ENCODE results near the gene CTNNA2.

CTNNA2 gene

DNA sequence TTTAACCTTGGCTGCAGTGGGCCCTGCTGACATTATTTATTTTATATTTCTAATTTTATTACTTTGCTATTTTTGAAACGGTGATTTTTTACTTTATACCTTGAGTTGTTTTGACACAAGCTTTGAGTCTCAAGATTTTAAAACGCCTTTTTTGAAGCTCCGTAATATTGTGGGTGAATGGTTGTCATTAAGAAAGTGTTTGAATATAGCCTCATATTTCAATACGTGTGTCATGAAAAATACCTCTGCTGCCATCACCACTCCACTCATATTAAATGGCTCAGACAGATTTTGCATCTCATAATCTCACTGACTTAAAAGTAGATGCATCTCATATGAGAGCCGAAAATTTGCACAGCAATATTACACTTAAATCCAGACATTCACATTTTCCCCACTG lies 106.6 kb downstream of the CTNNA2 start:
- DNase-seq: no peak

DNA sequence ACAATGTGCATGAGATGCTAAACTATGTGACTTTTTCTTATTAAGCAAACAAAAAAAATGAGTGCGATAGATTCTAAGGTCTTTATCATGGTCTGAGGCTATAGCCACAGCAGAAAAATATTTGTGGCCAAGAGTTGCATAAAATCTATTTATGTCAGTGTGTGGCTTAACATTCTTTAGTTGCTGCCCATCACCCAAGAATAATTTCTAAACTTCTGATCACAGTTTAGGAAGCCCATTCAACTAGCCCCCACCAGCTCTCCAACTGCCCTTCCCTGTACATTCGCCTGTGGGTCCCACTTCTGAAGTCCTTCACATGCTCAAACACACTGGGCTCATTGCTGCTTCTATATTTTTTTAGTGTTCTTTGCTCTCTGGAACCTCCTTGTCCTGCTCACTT lies 107.1 kb downstream of the CTNNA2 start:
- no peak for DNase-seq

DNA sequence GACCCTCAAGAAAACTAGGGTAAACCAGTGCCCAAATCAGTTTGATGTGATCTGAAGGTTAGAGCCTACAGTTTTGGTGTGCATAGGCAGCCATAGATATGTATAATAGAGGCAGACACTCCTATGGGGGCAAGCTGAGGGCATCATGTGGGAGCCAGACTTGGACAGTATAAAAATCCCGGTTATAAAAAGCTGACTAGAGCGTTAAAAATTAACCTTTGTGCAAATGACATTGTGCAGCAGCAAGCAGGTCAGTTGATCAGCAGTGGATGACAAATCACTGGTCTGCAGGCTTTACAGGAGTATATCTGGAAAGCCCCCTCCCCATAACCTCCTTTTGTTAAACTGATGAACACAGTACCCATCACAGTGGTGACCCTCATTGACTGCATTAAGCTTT lies 107.8 kb downstream of the CTNNA2 start:
- no peak for DNase-seq

DNA sequence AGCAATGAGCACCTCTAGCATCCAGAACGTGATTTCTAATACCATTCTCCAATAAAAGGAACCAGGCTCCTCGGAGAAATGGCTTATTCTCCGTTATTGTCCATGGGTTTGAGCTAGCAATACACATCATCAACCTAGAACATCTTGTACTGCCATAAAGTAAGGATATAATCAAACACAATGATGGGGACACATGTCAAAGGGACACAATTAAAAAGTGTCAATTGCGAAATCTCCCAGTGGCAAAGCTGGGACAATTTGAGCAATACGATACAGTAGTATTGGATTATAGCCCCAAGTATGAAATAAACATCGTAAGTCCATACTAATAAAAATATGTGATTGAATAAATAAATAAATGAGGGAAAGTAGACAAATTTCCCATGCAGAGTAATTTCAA lies 108.4 kb downstream of the CTNNA2 start:
- DNase-seq: no peak

DNA sequence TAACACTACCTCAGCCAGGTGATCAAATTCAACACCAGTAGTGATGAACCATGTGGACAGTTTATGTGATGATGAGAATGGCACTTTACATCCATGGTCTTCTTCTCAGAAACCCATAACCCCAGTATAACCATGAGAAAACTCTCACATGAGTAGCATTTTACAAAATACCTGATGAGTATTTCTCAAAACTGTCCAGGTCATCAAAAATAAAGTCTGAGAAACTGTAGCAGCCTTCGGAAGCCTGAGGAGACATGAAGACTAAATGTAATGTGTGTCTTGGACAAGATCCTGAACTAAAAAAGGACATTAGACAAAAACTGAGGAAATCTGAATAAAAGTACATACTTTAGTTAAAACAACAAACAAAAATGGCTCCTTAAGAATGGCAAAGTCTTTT lies 108.9 kb downstream of the CTNNA2 start:
- DNase-seq: no peak

DNA sequence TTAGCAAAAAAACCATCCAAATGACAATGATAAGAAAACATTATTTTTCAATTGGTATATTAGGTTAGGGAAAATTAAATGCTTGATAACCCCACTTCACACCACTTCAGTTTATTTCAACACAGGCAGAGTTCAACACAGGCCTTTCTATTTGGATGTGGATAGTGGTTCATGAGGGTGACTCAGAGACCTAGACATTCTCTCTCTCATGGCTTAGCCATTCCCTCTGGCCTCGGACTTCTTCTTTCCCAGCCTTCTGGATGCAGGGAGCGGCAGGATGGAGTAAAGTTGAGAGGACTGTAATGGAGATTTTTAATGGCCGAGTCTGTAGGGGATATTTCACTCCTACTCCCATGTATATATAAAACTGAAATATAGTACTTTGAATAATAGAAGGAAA lies 109.7 kb downstream of the CTNNA2 start:
- DNase-seq: no peak

DNA sequence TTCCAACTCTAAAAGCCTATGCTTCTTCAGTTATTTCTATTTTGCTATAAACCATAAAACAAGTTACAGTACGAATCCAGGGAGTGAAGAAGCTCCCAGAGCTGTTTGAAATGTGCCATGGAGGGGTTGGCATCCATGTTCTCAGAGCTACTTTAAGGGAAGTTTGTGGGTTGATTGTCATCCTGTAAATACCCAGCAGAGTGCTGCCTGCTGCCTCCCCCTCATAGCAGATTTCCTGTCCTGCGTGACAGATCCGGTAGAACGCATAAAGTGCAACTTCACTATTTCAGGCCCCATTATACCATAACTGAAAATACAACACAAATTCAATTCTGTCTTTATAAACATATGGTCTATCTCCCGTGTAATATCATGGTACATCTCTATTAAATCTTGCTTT lies 114.4 kb downstream of the CTNNA2 start:
- DNase-seq: peak in 1 of 2 donors; percentile 91

DNA sequence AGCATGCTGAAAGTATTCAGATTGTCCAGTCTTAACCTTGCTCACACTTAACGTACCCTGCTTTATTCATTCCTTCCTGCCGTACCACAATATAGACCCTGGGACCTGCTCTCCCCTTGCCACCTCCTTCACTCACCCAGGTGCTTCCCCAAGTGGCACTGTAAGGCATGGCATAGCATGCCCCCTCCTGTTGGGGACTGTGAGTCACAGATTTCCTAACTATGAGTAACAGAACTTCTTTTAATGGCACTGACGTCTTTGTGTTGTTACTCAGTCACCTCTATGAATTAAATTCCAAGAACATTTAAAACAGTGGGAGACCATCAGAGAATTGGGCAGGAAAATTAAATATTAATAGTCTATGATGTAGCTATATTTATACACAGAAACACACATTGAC lies 117.2 kb downstream of the CTNNA2 start:
- DNase-seq: peak in 1 of 2 donors; percentile 43

DNA sequence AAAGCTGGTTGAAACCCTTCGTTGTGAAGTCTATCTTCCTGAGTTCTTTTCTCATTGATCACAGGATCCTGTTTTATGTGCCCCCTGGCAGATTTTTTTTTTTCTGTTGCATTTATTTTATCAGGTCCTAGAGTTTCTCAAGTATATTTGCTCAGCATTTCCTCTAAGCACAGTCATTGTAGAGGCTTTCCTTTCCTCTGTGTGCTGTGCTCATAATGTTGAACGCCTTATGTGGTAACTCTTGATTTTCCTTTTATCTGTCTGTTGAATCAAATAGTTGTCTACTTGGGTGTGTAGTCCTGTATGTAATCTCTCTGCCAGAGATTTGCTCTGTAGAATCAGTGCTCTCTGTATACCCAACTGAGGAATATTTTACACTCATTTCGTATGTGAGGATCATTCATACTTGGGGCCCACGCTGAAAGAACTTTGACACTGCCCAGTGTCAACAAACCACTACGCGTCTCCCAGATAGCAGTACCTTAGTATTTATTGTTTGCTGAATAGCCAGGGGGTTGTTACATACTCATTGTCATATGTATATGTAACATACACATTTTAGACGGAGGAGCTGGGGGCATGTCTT lies 118.2 kb downstream of the CTNNA2 start:
- peak in 1 of 2 donors; percentile 18 for DNase-seq

DNA sequence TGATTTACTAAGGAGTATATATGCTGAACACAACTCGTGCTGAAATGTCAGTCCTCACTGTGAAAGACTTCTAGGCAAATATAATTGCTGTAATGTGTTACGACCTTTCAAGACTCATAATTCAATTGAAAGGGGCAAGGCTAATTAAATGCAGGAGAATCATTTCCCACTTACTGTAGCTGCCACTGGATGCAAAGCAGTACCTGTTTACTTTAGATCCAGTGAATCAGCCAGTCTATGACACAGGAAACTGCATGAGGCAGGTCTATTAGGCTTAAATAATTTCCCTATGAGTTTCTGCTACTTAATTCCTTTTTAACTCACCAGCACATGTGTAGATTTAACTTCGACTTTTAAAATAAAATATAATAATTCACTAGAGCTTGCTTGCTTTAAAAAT lies 125.6 kb downstream of the CTNNA2 start:
- DNase-seq: no peak

DNA sequence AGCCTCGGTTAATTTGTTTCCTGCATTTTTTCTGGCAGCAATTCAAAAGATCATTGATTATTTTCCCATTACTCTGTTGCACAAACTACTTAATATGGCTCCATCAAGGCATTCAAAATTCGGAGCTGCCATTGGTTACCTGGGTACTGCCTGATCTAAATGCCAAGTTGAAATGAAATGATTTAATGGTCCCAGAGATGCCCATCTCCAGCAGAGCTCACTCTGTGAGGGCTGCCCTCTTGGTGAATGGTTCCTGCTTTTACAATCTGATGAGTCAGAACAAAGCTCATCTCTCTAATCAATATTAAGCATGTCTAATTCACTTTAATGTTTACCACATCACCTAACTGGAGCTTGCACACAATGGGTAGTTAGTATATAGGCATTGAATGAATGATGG lies 126.1 kb downstream of the CTNNA2 start:
- DNase-seq: no peak

DNA sequence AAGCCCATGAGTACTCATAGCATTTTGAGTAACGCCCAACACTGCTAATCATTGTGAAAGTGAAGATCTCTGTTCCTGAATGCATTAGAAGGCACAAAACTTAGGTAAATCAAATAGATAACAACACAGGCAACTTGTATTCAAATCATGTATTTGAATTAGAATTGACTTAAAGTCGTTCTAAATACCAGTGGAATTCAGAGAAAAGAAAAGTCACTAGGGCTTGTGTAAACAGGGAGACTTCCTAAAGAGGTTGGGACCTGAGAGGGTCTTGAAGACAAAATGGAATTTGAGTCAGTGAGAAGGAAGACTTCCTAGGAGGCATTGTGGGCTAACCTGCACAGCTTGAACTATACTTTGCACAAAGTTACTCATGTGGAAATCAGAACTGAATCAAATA lies 127.2 kb downstream of the CTNNA2 start:
- DNase-seq: no peak

DNA sequence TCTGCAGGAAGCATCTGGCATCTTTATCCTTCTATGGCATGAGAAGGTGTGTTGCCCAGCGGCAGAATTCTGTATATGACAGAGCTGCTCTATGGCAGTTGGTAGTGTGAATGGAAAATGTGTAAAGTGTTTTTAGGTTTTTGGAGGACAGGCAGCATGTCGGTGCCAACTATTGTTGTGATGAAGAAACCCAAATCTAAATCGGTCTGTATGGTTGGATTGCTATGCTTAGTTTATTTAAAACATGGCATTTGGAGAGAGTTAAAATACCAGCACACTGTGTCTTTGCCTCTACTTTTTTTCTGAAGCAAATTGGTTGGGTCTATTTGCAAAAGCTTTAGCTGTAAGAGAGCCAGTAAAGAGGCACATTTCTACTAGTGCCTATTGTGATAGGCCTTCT lies 136.7 kb downstream of the CTNNA2 start:
- DNase-seq: no peak

DNA sequence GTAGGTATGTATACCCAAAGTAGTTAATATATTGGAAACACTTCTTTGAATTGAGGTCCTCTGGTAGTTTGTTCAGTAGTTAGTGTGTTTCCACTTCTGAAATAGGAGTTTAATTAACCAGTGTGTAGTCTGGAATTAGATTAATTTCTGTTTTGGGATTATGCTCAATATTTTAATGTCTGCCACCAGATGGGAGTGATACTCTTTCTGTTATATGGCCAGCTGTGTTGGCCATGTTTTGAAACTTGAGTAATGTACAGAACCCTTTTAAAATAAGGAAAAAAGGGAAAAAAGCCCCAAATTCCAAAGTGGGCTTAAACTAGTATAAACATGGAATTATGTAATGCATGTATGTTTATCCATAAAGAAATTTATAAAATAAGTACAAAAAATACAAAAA lies 147.7 kb downstream of the CTNNA2 start:
- no peak for DNase-seq

DNA sequence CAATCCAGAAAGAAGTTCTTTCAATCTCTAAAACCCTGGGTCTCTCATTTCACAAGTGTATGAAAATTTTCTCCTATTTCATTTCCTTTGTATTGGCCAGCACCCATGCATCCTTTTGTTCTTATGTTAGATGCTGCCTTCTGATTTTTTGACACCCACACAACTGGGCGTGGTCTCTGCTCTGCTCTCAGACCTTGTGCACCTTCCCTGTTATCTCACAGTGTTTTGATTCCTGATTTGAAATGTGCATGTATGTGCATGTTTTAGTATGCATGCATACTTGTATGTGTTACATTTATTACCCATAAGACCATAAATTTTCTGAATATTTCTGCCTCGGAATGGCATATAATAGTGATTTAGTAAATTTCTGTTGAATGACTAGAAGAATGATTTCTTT lies 152.2 kb downstream of the CTNNA2 start:
- DNase-seq: no peak

DNA sequence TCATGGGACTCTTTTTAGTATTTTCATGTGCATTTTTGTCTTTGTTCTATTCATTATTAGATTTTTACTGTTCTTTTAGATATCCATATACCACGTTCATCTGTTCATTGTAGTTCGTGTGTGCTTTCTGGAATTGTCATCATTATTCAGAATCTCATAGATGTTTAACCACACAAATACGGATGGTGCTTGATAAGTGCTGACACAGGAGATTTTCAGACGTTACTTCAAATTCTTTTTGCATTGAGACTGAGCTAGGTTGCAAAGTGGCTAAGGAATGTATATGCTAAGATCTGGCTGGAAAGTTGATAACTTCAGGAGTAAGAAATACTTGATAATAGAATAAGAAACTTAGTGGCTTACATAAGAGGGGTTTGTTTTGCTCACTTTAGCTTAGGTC lies 153.6 kb downstream of the CTNNA2 start:
- DNase-seq: no peak

DNA sequence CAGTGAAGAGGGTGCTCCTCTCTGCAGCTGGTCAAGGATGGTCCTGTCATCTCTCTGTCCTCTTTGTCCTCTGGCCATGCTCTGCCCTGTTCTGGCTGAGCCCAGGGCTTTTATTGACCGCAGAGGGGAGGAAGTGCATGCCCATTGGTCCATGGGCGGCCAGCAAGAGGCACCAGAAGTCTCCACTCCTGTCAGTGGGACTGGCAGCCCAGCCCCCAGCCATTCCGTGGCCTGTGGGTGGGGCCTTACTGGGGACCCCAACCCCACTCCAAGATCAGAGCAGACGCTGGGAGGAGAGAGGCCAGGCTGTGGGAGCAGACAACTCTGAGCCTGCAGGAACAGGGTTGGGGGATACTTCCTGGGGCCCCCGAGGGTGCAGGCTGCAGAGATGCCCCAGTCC lies 156.9 kb downstream of the CTNNA2 start:
- no peak for DNase-seq

DNA sequence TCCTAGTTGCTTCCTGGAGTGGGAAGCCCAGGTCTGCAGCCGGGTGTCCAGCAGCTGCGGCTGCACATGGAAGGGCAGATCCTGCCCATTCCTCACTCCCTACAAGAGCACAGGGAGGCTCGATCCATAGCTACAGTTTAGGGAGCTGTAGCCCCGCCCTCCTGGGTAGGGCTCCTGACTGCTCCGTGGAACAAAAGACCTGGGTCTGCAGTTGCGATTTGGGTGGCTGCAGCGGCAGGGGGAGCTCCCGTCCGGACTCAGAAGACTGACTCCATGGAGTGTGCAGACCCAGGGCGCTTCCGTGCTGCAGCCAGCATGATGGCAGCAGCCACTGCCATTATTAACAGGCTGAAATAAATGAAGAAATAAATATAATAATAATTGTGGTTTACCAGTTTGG lies 157.3 kb downstream of the CTNNA2 start:
- no peak for DNase-seq

DNA sequence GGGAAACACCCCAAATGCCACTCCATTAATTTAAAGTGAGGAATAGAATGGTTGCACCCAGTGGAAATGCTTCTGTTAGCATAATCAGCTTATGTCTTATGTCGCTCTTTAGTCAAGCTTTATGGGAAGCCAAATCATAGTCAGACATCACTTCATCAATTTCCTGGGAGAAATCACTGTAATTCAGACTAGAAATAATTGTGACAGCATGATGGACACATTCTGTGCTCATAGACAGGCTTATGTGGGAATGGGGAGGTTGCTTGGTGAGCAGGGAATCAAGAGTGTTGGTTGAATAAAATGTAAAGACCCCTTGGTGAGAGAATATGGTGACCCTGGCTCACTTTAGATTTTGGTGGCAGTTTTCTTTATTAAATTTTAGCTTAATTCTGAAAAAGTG lies 174.0 kb downstream of the CTNNA2 start:
- no peak for DNase-seq

DNA sequence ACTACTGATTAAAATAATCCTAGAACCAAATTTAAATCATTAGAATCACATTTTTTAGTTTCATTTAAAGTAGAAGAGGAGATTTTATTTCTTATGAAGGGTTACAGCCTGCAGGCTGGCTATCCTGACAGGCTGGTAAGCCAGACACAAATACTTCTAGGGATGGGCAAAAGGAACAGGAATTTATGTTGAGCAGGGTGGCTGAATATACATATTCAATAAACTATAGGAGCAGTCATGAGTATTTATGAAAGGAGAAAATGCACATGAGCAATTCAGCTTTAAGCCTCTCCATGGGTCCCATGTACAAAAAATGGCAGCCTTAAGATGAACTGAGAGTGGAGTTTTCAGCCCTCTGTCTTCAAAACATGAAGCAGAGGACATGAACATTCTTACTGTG lies 182.4 kb downstream of the CTNNA2 start:
- no peak for DNase-seq

DNA sequence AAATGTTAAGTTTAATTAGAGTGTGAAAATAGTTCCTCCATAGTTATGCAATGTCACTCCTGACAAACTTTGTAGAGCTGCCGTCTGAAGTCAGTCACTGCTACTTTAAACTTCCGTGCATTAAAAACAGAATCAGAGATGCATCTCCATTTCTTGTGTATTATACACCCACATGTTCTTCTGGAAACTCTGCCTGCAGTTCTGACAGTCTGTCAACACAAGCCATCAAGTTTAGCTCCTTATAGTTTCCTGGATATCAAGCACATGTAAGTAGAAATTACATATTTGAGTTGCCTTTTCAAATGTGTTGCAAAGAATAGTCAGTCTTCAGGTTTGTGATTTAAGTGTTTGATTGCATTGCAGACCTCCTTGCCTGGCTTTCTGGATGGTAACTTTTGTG lies 184.3 kb downstream of the CTNNA2 start:
- DNase-seq: no peak

DNA sequence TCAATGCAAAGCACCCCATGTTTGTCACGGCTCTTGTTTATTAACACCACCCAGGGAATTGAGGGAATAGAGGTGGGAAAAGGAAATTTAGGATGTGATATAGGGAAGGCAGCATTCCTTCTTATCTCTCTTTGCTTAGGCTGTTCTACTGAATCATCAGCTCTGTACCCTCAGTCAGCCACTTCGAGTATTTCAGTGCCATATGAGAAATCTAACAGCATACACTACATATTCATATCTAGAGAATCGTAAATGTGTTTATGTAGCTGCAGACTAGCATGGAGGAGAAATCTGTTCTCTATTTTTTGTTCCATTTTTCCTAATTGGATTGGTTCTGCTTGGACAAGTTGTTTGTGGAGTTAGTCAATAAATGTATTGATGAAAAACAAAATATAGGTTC lies 187.8 kb downstream of the CTNNA2 start:
- no peak for DNase-seq

DNA sequence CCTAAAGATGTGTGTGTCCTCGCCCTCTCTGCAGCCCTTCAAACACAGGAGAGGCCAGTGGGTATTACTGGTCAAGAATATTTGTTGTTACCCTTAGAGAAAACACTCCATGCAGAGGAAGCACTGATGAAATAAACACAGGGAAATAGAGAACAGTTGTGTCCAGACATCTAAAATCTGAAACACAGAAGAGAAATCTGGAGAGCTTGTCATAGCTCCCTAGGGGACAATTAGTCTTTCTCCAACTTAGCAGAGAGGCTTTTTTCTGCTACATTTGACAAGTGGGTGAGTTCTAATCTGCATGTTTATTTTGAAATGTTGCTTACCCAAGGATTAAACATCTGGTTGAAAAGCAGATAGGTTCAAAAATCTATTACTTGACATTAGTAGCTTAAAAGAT lies 190.1 kb downstream of the CTNNA2 start:
- DNase-seq: no peak

DNA sequence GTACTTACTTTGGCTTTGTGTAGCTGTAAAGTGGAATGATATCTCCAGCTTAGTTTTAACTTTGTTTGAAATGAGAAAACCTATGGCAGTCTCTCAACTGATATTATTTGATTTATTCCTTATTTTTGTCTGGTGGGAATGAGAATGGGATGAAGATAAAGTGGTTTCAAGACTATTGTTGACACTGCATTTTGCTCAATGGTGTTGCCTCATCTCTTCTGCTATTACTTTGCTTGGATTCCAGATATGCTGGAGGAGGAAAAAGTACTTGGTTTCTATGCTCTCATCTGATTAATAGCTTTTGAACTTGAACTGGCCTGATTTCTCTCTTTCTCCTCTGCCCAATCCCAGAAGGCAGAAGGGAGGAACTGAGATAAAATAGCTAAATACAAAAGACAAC lies 198.2 kb downstream of the CTNNA2 start:
- DNase-seq: no peak

DNA sequence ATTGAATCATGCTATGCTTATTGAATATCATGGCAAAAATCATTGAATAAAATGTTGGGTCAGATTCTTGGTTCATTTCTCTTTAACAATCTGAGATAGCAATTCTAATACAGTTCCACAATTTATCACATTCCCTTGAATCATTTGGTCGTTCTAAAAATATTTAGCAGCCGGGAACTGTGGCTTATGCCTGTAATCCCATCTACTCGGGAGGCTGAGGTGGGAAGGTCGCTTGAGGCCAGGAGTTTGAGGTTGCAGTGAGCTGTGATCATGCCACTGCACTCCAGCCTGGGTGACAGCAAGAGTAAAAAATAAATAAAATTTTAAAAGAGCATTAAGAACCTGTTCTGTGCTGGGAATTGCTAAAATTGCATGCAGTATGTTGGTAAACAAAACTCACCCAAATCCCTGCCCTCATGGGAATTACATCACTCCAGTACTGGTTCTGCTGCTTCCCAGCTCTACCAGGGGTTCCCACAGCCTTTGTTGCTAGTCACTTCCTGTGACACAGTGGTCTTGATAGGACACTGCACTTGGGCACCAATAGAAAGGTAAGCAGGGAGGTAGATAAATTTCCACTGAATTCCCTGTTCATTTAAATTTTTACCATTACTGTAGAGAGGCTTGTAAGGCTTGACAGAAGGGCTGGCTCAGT lies 200.4 kb downstream of the CTNNA2 start:
- DNase-seq: no peak
